Measurements from ENCODE around the gene HCN2. TPM values are rescaled to one million over a fixed set of nuclear protein-coding genes. Genes with fewer than 3 reads are reported as not detected.

Gene HCN2
- total RNA-seq, 1 experiment from 2014 or later = 13.1 TPM

- CTCF ChIA-PET = no interaction called here
- intact Hi-C loops (cut with micrococcal nuclease; ENCODE audit: unreplicated experiment) = loop anchor here (10.0 kb wide), 1 partner anchor 253 kb away; the partner anchor contains the start of genes KISS1R and R3HDM4
- BruUV-seq (replicated peaks) = no TSS peak
- peaks cover 17% of the 10 kb centered on the region for H3K4me1 ChIP-seq (ENCODE audit: insufficient read depth, low read length, poor library complexity, severe bottlenecking)
- H3K27ac ChIP-seq (ENCODE audit: low read depth, low read length, poor library complexity, severe bottlenecking) = peak overlapping the region; percentile 95
- H3K4me3 ChIP-seq (ENCODE audit: low read depth, low read length, poor library complexity, severe bottlenecking) = peak overlapping the region; percentile 99
- TF ChIP-seq CTCF (conservative IDR thresholded peaks at IDR 0.05; ENCODE audit: low read depth, low read length) (no peak), EZH2 (IDR thresholded peaks at IDR 0.05; ENCODE audit: borderline replicate concordance, low read depth, low read length, poor library complexity, severe bottlenecking) (no peak)
- peaks cover 2% of the 10 kb centered on the region for H3K36me3 ChIP-seq (ENCODE audit: insufficient read depth, low read length, poor library complexity, severe bottlenecking)
- H3K9me3 ChIP-seq (ENCODE audit: low read depth, low read length, poor library complexity, severe bottlenecking) = no peaks in the 10 kb centered on the region
- H3K27me3 ChIP-seq (replicated peaks; ENCODE audit: insufficient read depth, low read depth, low read length, poor library complexity) = no peaks in the 10 kb centered on the region
- POLR2A ChIA-PET (ENCODE audit: low non-redundant PET) = no interaction called here
- DNase-seq (ENCODE audit: low spot score) = no peak
Observed at GRCh38 chr19:661427-662196, 71.9 kb downstream of the HCN2 start.

- no peak for DNase-seq (ENCODE audit: low spot score)
- H3K27ac ChIP-seq (ENCODE audit: low read depth, low read length, poor library complexity, severe bottlenecking) = peak overlapping the region; percentile 95
- intact Hi-C loops (cut with micrococcal nuclease; ENCODE audit: unreplicated experiment) = loop anchor here (10.0 kb wide), 1 partner anchor 252 kb away; the partner anchor contains the start of genes KISS1R and R3HDM4
- H3K9me3 ChIP-seq (ENCODE audit: low read depth, low read length, poor library complexity, severe bottlenecking) = no peaks in the 10 kb centered on the region
- no peaks in the 10 kb centered on the region for H3K27me3 ChIP-seq (replicated peaks; ENCODE audit: insufficient read depth, low read depth, low read length, poor library complexity)
- ChIA-PET POLR2A (ENCODE audit: low non-redundant PET) (interaction anchor here (0.7 kb wide), 1 partner anchor 142 kb away, joined by 13 read pairs; no protein-coding TSS in a partner anchor), CTCF (interaction anchor here (1.0 kb wide), 1 partner anchor 72 kb away, joined by 6 read pairs; no protein-coding TSS in a partner anchor)
- no TSS peak for BruUV-seq (replicated peaks)
- no peak for TF ChIP-seq EZH2 (IDR thresholded peaks at IDR 0.05; ENCODE audit: borderline replicate concordance, low read depth, low read length, poor library complexity, severe bottlenecking)
- TF ChIP-seq CTCF (conservative IDR thresholded peaks at IDR 0.05; ENCODE audit: low read depth, low read length) = no peak
- H3K4me1 ChIP-seq (ENCODE audit: insufficient read depth, low read length, poor library complexity, severe bottlenecking) = peaks cover 17% of the 10 kb centered on the region
- H3K36me3 ChIP-seq (ENCODE audit: insufficient read depth, low read length, poor library complexity, severe bottlenecking) = no peaks in the 10 kb centered on the region
- peak overlapping the region; percentile 99 for H3K4me3 ChIP-seq (ENCODE audit: low read depth, low read length, poor library complexity, severe bottlenecking)
Observed at GRCh38 chr19:662207-662961, 72.7 kb downstream of the HCN2 start.

GRCh38 chr19:662962-663681, 73.4 kb downstream of the HCN2 start, which contains the start of gene RNF126:
TSS of gene RNF126 (minus strand) at chr19:663214. CDS start at chr19:663121, 93 bp downstream.
- DNase-seq (ENCODE audit: low spot score) = peak; percentile 96
- Histone ChIP-seq H3K27me3 (replicated peaks; ENCODE audit: insufficient read depth, low read depth, low read length, poor library complexity) (no peaks in the 10 kb centered on the region), H3K4me1 (ENCODE audit: insufficient read depth, low read length, poor library complexity, severe bottlenecking) (peaks cover 17% of the 10 kb centered on the region), H3K36me3 (ENCODE audit: insufficient read depth, low read length, poor library complexity, severe bottlenecking) (no peaks in the 10 kb centered on the region), H3K27ac (ENCODE audit: low read depth, low read length, poor library complexity, severe bottlenecking) (peak within 1 kb of the TSS; percentile 95), H3K9me3 (ENCODE audit: low read depth, low read length, poor library complexity, severe bottlenecking) (no peaks in the 10 kb centered on the region), H3K4me3 (ENCODE audit: low read depth, low read length, poor library complexity, severe bottlenecking) (peak within 1 kb of the TSS; percentile 99)
- intact Hi-C loops (cut with micrococcal nuclease; ENCODE audit: unreplicated experiment) = loop anchor here (10.0 kb wide), 1 partner anchor 252 kb away; the partner anchor contains the start of genes KISS1R and R3HDM4
- TF ChIP-seq CTCF (conservative IDR thresholded peaks at IDR 0.05; ENCODE audit: low read depth, low read length) (no peak), EZH2 (IDR thresholded peaks at IDR 0.05; ENCODE audit: borderline replicate concordance, low read depth, low read length, poor library complexity, severe bottlenecking) (no peak)
- ChIA-PET CTCF (interaction anchor here (0.6 to 1.0 kb wide), 3 partner anchors 71 to 604 kb away, joined by 3 to 11 read pairs (median 6); no protein-coding TSS in a partner anchor), POLR2A (ENCODE audit: low non-redundant PET) (interaction anchor here (0.5 to 0.7 kb wide), 2 partner anchors 135 to 141 kb away, joined by 3 to 13 read pairs; no protein-coding TSS in a partner anchor)
- BruUV-seq (replicated peaks) = no TSS peak

Measured in A673 (cell line).